ENCODE measurements around the gene ADAM23. TPM values are rescaled to one million over a fixed set of nuclear protein-coding genes. Genes with fewer than 3 reads are reported as not detected.

ADAM23 gene
- total RNA-seq, 1 donor from 2014 or later: 0.60 TPM

DNA sequence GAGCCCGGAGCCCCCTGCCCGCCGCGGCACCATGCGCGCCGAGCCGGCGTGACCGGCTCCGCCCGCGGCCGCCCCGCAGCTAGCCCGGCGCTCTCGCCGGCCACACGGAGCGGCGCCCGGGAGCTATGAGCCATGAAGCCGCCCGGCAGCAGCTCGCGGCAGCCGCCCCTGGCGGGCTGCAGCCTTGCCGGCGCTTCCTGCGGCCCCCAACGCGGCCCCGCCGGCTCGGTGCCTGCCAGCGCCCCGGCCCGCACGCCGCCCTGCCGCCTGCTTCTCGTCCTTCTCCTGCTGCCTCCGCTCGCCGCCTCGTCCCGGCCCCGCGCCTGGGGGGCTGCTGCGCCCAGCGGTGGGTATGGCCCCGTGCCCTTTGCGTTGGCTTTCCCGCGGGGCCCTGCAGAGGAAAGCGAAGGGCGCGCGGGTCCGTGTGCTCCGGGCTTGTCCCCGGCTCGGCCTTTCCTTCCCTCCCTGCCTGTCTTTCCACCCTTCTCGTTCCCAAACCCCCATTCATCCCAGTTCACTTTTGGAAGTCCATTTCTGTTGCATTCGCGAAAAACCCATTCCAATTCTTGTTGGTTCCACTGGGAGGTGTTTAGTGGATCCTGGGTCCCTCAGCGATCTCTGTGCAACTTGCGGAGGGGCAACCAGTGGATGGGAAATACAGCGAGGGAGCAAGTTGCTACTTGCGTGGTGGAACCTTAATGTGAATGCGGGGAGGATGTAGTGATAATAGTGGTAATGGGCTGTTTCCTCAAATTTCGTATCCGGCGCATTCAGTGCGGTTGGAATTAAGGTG is 599 bp downstream of the ADAM23 start:
- peak; percentile 27 to 33 for DNase-seq (ENCODE audit: low read depth in 2 of 2)

DNA sequence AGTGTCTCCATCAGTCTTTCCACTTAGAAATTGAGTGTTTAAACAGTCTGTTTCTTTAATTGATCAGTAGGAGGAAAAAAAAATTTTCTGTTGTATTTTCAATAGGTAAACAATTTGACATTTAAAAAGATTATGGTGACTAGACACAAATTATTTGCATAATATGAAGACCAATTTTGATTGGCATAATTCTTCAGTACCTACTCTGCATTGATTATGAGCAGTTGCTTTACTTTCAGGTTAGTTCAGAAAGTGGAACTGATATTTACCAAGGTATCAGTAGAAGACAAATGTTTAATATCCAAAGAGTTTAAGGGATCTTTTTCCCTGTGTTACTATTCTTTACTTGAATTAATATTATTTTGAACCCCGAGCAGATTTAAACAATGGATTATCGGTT is 2.6 kb downstream of the ADAM23 start:
- DNase-seq (ENCODE audit: low read depth in 2 of 2): no peak

DNA sequence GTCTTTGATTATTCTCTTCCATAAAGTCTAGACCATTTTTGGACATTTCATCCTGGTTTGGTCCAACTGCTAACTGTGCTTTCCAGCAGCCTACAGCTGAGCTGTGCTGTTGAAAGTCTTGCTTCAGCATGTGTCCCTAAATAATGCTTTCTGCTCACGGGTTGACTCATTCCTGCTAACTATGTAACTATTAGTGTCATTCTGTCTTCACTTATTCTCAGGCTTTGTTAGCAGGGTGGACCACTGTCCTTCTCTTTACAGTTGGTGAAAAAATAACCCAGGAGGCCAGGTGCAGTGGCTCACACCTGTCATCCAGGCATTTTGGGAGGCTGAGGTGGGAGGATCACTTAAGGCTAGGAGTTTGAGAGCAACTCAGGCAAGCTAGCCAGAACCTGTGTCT is 8.9 kb downstream of the ADAM23 start:
- no peak for DNase-seq (ENCODE audit: low read depth in 2 of 2)

DNA sequence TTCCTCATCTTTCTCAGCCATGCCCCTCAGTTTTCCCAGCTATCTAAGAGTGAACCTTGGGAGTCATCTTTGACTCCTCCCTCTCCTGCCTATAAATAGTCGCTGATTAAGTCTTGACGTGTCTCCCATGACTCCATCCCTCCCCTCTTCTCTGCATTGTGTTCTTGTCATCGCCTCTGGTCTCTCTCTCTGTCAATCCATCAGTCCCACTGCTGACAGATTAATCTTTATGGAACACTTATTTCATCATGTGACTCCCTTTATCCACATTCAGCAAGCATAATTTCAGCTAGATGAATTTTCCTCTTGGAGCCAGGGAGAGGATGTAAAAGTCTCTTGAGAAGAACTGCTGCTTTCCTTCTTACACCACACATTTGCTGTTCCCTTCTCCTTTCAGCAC is 9.4 kb downstream of the ADAM23 start:
- peak in 1 of 2 donors; percentile 51 for DNase-seq (ENCODE audit: low read depth in 2 of 2)

DNA sequence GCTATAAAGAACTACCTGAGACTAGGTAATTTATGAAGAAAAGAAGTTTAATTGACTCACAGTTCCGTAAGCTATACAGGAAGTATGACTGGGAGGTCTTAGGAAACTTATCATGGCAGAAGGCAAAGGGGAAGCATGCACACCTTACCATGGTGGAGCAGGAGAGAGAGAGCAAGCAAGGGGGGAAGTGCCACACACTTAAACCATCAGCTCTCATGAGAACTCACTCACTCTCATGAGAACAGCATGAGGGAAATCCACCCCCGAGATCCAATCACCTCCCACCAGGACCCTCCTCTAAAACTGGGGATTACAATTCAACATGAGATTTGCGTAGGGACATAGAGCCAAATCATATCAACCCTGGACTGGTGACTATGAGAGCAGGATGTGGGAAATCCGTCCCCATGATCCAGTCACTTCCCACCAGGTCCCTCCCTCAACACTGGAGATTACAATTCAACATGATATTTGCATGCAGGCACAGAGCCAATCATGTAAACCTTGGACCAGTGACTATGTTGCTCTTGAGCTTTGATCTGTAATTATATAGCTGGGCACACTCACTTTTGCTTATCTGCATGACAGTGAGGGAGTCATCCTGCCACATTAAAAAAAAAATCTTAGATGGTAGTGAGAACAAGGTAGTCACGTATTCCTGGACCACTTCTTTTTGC is 12.9 kb downstream of the ADAM23 start:
- DNase-seq (ENCODE audit: low read depth in 2 of 2): no peak

DNA sequence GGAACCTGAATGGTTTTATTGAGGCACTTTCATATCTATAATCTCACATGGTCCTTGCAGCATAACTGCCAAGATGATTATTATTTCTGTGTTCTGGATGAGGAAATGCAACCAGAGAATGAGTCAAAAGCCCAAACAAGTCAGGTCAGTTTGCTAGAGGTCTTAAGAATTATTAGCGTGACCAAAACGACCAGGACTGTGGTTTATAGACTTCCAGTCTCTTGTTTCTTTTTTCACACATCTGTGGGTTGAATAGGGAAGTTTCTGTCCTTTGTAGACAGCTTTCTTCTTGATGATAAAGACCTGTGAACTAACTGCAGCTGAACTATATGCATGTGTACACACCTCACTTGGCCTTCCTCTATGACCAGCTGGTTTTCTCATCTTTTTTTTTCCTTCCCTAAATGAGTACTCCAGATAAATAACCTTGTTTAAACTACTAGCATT is 13.9 kb downstream of the ADAM23 start:
- peak in 1 of 2 donors; percentile 4 for DNase-seq (ENCODE audit: low read depth in 2 of 2)

DNA sequence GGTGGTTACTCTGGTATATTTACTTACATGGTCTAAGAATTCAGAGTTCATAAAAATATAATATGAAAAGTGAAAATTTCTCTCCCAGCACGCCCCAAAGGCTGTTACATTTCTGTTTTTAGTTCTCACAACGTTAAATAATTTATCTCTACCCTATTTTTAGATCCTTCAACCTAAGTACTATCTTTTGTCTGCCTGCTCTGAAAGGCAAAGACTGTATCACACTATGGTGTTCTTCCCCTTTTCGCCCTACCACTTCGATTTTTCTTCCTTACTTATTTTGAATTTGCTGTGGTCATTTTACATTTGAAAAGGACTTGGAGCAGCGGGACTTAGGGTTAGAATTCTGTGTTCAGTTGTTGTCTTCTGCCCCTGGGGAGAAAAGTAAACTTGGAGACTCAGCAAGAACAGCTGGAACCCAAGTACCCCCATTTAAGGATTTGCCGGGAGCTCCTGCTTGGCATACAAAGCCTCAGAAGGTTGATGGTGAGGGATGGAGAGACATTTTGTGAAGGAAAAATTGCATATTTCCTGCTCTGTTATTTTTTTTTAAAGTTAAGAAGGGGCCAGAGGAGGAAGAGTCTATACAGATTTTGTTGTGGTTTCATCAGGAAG is 19.0 kb downstream of the ADAM23 start:
- no peak for DNase-seq (ENCODE audit: low read depth in 2 of 2)

DNA sequence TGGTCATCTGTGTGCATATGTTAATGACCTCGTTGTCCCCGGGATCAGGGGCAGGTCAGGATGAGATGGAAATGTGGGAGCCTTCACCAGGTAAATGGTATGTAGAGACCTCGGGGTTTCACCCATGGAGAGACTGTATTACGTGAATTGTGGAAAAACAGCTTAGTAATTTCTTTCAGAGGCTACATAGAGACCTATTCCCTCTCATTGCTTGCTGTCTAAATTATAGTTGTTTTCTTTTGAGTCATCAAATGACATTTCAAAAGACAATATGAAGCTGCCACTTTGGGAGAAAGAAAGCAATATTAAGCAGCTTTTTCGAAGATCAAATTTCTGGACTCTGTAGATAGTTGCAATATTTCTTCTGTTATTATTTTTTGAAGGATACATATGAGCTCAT is 20.4 kb downstream of the ADAM23 start:
- no peak for DNase-seq (ENCODE audit: low read depth in 2 of 2)

DNA sequence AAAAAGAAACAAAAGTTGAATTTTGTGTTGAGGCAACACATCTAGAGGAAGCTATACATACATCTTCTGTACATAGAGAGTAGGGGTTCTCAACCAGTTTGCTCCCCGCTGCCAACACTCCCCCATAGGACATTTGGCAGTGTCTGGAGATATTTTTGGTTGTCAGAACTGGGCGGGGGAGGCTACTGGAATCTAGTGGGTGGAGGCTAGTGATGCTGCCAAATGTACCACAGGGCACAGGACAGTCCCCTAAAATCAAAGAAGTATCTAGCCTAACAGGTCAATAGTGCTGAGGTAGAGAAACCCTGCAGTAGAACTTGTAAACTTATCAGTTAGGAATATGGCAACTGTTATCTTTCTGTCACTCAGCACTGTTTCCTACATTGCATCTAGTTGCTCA is 21.3 kb downstream of the ADAM23 start:
- DNase-seq (ENCODE audit: low read depth in 2 of 2): no peak

DNA sequence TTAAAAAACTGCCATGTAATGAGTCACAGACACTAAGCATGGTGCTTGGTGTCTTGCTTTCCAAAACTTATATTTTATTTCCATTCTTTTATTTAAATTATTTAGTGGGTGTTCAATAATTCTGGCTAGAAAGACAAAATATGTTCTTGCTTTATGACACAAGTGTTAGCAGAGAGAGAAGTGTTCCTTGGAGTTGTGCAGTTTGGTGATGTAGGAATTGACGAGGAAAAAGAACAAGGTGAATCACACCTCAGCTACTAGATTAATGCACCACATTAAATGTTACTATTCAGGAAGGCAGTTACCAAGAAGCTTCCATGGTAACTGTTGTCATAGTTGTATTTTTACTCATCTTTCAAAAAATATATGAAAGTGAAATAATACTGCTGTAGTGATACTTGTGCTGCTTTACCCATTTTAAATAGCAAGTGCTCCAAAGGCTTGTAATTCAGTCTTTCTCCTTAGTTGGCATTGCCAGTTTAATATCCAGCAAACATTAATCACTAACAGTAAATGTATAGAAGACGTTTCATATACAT is 28.3 kb downstream of the ADAM23 start:
- DNase-seq (ENCODE audit: low read depth in 2 of 2): no peak

DNA sequence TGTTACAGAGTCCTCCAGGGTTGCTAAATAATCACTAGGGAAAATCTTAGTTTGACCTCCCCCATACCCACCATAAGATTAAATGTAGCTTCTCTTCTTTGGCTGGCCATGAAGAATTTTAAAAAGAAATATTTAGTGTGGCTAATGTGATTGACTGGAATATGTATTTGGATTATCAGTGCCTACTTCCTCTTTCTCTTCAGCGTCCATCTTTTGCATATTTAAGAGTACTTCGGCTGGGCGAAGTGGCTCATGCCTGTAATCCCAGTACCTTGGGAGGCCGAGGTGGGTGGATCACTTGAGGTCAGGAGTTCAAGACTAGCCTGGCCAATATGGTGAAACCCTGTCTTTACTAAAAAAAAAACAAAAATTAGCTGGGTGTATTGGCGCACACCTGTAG is 28.8 kb downstream of the ADAM23 start:
- no peak for DNase-seq (ENCODE audit: low read depth in 2 of 2)

DNA sequence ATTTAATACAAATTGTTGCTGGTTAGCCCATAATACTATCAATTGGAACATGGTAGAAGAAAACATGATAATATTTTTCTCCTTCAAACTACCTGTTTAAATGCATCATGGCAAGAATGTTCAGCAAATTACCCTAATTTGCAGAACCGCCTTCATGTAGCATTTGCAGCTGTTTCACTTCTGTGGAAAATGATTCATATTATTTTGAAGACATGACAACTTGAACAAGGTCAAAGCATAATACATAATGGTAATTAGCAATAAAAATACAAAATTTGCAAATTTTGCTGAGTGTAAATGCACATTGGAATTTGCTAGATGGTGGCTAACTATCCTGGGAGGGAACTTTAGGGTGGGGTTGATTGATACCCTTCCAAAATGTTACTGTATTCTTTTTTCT is 30.8 kb downstream of the ADAM23 start:
- no peak for DNase-seq (ENCODE audit: low read depth in 2 of 2)

DNA sequence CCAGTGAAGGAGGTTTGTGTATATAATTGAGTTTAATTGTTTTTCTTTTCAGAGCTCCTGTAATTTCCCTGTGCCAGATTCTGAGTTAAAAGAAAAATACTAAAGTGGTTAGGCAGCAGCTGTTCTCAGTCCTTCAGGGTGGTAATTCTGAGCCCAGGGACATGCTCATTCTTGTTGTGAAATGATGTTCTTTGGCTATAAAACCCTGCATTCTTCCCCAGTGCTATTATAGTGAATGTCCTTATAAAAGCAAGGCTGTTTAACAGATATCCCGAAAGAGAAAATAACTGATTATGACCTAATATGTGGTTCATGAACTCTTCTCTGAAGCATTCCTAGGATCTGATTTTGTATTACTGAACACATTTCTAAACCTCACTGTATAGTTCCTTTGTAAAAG is 34.0 kb downstream of the ADAM23 start:
- no peak for DNase-seq (ENCODE audit: low read depth in 2 of 2)

DNA sequence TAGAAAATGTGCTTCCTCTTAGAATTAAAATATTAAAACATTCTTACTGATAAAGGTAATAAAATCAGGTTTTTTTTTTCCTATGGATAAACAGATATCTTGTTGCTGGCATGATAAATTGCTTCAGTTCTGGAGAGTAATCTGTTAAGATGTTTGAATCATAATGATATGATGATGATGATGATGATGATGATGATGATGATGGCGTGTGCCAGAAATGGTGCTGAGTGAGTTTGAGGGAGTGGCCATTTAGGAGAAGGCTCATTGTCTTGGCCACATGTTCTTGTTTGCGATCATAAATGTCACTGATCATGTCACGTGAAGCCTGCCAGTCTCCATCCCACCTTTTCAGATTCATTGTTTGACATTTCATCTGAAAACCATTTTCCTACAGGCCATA is 35.0 kb downstream of the ADAM23 start:
- DNase-seq (ENCODE audit: low read depth in 2 of 2): no peak

DNA sequence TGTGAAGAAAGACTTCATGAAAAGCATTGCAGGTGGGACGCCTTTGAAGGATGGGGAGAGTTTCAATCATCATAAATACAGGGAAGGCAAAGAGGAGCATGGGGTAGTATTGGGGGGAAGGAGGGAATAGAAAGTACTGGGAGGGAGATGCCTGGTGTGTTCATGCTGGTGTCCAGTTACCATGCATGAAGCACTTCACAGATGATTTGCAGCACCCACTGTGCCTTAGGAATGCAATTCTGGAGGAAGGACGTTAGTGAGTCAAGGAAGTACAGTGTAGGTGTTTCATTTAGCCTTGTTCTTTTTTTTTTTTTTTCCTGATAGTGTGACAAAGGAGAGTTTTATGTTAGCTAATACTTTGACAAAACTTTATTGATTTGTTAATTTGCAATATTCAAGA is 36.8 kb downstream of the ADAM23 start:
- no peak for DNase-seq (ENCODE audit: low read depth in 2 of 2)

DNA sequence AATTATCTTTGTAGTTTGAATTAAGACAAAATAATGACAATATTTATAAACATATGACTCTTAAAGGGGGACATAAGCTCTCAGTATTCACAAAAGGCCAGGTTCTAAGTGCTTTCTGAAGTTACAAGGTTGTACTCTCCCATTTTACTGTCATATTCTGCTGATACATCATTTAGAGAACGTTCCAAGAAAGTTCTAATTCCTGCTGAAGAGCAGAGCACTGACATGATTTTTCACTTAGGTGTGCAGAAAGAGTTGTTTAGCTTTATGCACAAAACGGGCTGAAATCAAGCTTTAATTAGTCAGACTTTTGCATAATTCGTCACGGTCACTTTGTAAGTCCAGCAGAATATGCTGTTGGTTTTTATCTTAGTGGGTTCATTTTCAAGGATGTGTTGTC is 37.3 kb downstream of the ADAM23 start:
- no peak for DNase-seq (ENCODE audit: low read depth in 2 of 2)

DNA sequence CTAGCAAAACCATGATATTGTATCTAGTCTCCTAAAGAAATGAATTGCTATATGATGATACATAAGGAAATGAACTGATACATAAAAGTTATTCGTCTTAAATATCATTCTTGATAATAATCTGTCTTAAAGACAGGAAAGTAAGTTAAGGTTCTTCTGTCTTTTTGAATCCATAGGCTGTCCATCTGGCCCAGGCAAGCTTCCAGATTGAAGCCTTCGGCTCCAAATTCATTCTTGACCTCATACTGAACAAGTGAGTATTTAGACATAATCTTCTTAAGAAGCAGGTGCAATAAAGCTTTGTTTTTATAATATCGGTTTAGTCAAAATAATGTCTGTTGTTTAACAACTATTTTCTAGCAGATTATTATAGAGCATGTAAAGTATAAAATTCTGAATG is 37.7 kb downstream of the ADAM23 start:
- DNase-seq (ENCODE audit: low read depth in 2 of 2): no peak

DNA sequence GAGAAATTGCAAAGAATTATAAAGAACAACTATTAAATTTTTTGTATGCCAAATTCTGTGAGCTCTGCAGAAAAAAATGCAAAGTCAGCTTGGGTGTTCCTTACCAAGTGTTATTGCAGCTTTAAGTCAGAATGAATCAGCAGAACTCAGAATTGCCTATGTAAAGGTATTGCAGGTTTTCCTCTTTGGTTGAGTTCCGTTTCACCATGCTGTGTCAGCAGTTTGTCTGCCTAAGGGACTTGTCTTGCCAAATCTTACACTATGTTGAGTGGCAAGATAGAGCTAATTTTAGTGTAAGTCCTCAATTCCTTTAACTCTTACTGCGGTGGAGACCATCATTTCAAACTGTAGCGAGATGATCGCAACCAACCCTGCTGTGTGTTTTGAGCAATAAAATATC is 38.8 kb downstream of the ADAM23 start:
- DNase-seq (ENCODE audit: low read depth in 2 of 2): no peak

DNA sequence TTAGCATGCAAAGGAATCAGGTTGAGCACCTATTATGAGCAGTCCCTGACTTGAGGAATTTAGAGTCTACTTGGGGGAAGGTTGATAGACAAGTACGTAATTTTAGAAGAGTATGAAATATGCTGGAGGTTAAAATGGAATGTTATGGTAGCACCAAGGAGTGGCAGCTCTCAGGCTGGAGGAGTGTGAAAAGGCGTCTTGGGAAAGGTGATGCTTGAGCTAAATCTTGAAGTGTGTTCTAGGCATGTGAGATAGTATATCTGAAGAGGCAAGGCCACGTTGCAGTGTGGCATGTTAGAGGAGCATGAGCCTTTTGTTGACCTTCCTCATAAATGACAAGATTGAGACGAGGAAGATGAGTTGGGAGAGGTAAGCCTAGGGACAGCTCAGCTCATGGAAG is 39.3 kb downstream of the ADAM23 start:
- no peak for DNase-seq (ENCODE audit: low read depth in 2 of 2)

DNA sequence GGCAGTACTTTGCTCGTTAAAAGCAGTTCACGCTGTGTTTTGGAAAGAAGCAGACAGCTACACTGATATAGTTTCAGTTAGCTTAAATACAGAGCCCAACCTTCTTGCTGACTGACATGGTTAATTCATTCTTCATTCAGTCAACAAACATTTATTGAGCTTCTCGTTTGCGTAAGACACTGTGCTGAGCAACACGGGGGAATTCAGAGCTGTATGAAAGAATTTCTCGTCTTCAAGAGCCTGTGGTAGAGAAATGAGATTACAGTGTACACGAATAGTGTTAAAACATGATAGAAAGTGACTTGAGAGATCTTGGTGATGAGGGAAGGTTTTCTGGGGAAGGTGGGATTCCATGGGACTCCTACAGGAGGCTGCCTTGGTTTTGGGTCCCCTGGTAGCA is 44.7 kb downstream of the ADAM23 start:
- no peak for DNase-seq (ENCODE audit: low read depth in 2 of 2)

DNA sequence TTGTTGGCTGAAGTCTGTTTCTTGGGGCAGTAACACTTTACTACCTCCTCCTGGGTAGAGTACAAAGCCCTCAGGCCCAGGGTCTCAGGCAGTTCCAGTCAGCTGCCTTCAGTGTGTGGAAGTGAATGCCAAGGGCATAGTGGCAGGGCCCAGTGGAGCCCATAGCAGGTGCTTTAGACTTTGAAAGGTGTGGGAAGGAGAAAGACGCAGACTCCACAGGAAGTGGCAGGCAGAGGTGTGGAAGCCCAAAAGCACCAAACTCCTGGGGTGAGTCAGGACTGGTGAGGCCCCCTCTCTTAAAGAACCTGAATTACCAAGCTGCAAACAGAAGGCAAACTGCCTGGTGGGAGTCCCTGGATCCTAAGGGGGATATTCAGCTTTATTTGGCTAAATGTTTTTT is 45.3 kb downstream of the ADAM23 start:
- DNase-seq (ENCODE audit: low read depth in 2 of 2): no peak

DNA sequence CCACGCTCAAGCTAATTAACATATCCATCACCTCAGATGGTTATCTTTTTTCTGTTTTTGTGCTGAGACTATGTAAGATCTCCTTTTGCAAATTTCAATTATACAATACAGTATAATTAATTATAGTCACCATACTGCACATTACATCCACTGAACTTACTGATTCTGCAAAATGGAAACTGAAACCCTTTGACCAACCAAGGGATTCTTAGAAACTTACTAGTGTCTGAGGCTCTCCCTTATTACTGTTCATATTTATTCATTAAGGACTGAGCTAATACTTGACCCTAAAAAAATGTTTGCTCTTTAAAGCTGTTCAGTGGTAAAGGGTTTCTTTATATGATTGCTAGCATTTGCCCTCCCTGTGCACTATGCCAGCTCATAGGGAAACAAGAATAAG is 50.7 kb downstream of the ADAM23 start:
- no peak for DNase-seq (ENCODE audit: low read depth in 2 of 2)

DNA sequence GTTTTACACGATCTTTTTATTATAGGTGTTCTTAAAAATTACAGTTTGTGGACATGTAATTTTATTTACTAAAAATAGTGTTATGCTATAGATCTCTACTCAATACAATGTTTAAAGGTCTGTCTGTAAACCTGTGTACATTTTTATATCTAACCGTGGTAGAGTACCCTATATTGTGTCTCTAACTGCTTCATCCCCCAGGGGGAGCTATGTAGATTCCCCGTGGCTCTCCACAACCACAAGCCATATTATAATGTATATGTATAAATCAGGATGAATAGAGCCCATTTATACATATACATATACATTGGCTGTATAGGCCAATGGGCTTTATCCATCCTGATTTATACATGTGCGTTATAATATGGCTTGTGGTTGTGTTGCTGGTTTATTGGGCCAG is 59.4 kb downstream of the ADAM23 start:
- no peak for DNase-seq (ENCODE audit: low read depth in 2 of 2)
